ENCODE measurements around the gene GLRB. TPM values are rescaled to one million over a fixed set of nuclear protein-coding genes. Genes with fewer than 3 reads are reported as not detected.

Gene GLRB
- total and polyA plus RNA-seq, 10 of the 15 experiments (the other 5 are each of a cell fraction or from before 2014, with no cell fraction given): 0.04 TPM; not detected in 9

GRCh38 chr4:157099506-157099905, 23.6 kb downstream of the GLRB start:
- no peak overlapping the region for H3K4me3 ChIP-seq
- ChIA-PET SMC1A (ENCODE audit: uncharacterized antibody, unreplicated experiment) (no interaction called here), CTCF (no interaction called here), POLR2A (no interaction called here), RAD21 (ENCODE audit: unreplicated experiment) (no interaction called here)
- H3K36me3 ChIP-seq (ENCODE audit: control insufficient read depth in 2 of 2, insufficient read depth in 2 of 2, low read length in 1 of 2): no peaks in the 10 kb centered on the region
- no peak overlapping the region for H2AFZ ChIP-seq (ENCODE audit: control insufficient read depth, low read depth, low read length)
- H3K4me2 ChIP-seq (ENCODE audit: control insufficient read depth, insufficient read depth): no peak overlapping the region
- TF ChIP-seq SMC3 (IDR thresholded peaks at IDR 0.05; ENCODE audit: borderline replicate concordance, low read length) (no peak), STAT3 (IDR thresholded peaks at IDR 0.05; ENCODE audit: low read depth, low read length) (no peak), ASH2L (IDR thresholded peaks at IDR 0.05; ENCODE audit: borderline replicate concordance, low read depth) (no peak), ELK1 (IDR thresholded peaks at IDR 0.05; ENCODE audit: low read depth, low read length) (no peak), NBN (IDR thresholded peaks at IDR 0.05) (no peak), IRF3 (IDR thresholded peaks at IDR 0.05) (no peak), POU2F2 (IDR thresholded peaks at IDR 0.05; ENCODE audit: borderline replicate concordance, low read depth, low read length) (no peak)
- TF ChIP-seq, protein P1, sequence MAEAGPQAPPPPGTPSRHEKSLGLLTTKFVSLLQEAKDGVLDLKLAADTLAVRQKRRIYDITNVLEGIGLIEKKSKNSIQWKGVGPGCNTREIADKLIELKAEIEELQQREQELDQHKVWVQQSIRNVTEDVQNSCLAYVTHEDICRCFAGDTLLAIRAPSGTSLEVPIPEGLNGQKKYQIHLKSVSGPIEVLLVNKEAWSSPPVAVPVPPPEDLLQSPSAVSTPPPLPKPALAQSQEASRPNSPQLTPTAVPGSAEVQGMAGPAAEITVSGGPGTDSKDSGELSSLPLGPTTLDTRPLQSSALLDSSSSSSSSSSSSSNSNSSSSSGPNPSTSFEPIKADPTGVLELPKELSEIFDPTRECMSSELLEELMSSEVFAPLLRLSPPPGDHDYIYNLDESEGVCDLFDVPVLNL (IDR thresholded peaks at IDR 0.05; ENCODE audit: low read depth, low read length): no peak
- H3K27me3 ChIP-seq (replicated peaks in 1 of 2; ENCODE audit: control insufficient read depth in 2 of 2, insufficient read depth in 2 of 2, low read length in 1 of 2): no peaks in the 10 kb centered on the region
- no peak overlapping the region for H3K9ac ChIP-seq (ENCODE audit: control insufficient read depth, insufficient read depth, low read length)
- DNase-seq (ENCODE audit: low read depth, low spot score) (no peak), FAIRE-seq (no peak), ATAC-seq (no peak)
- H3K9me3 ChIP-seq (replicated peaks; ENCODE audit: control insufficient read depth, insufficient read depth, low read length): no peaks in the 10 kb centered on the region
- BruUV-seq (replicated peaks): no TSS peak
- intact Hi-C loops (cut with micrococcal nuclease; ENCODE audit: unreplicated experiment): no loop called here
- H4K20me1 ChIP-seq (ENCODE audit: control insufficient read depth, insufficient read depth): no peaks in the 10 kb centered on the region
- H3K79me2 ChIP-seq (ENCODE audit: control insufficient read depth, insufficient read depth, low read length): no peaks in the 10 kb centered on the region
- H3K4me1 ChIP-seq (ENCODE audit: control insufficient read depth, insufficient read depth, low read length): no peaks in the 10 kb centered on the region
- WGBS (ENCODE audit: insufficient coverage, insufficient replicate concordance, low lambda C conversion rate, missing lambda C conversion rate): 12% methylated on average over 4 of the region's 4 CpGs
- no peak overlapping the region for H3K27ac ChIP-seq (ENCODE audit: control insufficient read depth, insufficient read depth)
- in situ Hi-C loops (cut with MboI): no loop called here

Measured in GM12878 (cell line).